Endothelial cell (in vitro differentiated cells): Measurements from ENCODE around the gene PTS. TPM values are rescaled to one million over a fixed set of nuclear protein-coding genes. Genes with fewer than 3 reads are reported as not detected.
"Not testable (repeated sequence)": the region's sequence is repeated elsewhere in the genome, so short reads cannot be mapped to it uniquely, and the experiment has no call there.

Experiments used
- DNase-seq: peaks from one replicate; pipeline ENCODE4 v3.0.0; 2021; ENCODE audit warnings: low spot score
- H3K27ac Mint-ChIP-seq: one replicate; pipeline ENCODE4 v1.8.0; 2021; ENCODE audit warnings: mixed read lengths, inconsistent platforms; ENCODE audit not compliant: unreplicated experiment
- H3K27me3 Mint-ChIP-seq: one replicate; pipeline ENCODE4 v1.8.0; 2021; ENCODE audit warnings: mild to moderate bottlenecking, moderate library complexity, mixed read lengths, inconsistent platforms; ENCODE audit not compliant: unreplicated experiment
- H3K36me3 Mint-ChIP-seq: one replicate; pipeline ENCODE4 v1.8.0; 2021; ENCODE audit warnings: mild to moderate bottlenecking, low read depth, mixed read lengths, inconsistent platforms; ENCODE audit not compliant: unreplicated experiment
- H3K4me1 Mint-ChIP-seq: one replicate; pipeline ENCODE4 v1.8.0; 2021; ENCODE audit warnings: mild to moderate bottlenecking, mixed read lengths, inconsistent platforms; ENCODE audit not compliant: unreplicated experiment
- H3K4me3 Mint-ChIP-seq: one replicate; pipeline ENCODE4 v1.8.0; 2021; ENCODE audit warnings: mild to moderate bottlenecking, mixed read lengths, inconsistent platforms; ENCODE audit not compliant: unreplicated experiment
- H3K9me3 Mint-ChIP-seq: one replicate; pipeline ENCODE4 v1.8.0; 2021; ENCODE audit warnings: mixed read lengths, inconsistent platforms; ENCODE audit not compliant: unreplicated experiment
- CTCF ChIP-seq: fragments of 200-600 bp; sonication (generic); IDR thresholded peaks from one replicate; pipeline ENCODE4 v1.5.0; 2021; ENCODE audit warnings: antibody characterized with exemption; ENCODE audit not compliant: unreplicated experiment
- total RNA-seq: library from RNA; stranded (reverse); fragmentation: NEBNext Ultra II Directional; extraction: Animal tissue kit (Norgen Biotek cat#: 25700); gene quantifications from one replicate; pipeline ENCODE4 v1.2.1, GENCODE V29; 2021; ENCODE audit not compliant: unreplicated experiment

Gene PTS
- total RNA-seq, 1 donor from 2014 or later: 40.1 TPM

GRCh38 chr11:112196519-112197087, 29.6 kb upstream of the PTS start:
- Mint-ChIP-seq H3K9me3 (no peaks in the 10 kb centered on the region), H3K36me3 (no peaks in the 10 kb centered on the region), H3K27me3 (peaks cover 4% of the 10 kb centered on the region), H3K4me1 (peaks cover 3% of the 10 kb centered on the region), H3K27ac (no peak overlapping the region), H3K4me3 (no peak overlapping the region)
- no peak for DNase-seq
- TF ChIP-seq CTCF: no peak

GRCh38 chr11:112199101-112199500, 27.1 kb upstream of the PTS start:
- H3K4me1 Mint-ChIP-seq, H3K4me3 Mint-ChIP-seq, H3K27me3 Mint-ChIP-seq, H3K9me3 Mint-ChIP-seq, H3K27ac Mint-ChIP-seq, H3K36me3 Mint-ChIP-seq, DNase-seq: not testable (repeated sequence)

- H3K27me3 Mint-ChIP-seq: peaks cover 4% of the 10 kb centered on the region
- no peaks in the 10 kb centered on the region for H3K9me3 Mint-ChIP-seq
- no peak for TF ChIP-seq CTCF
- no peak for DNase-seq
- peak overlapping the region; percentile 12 for H3K27ac Mint-ChIP-seq
- no peak overlapping the region for H3K4me3 Mint-ChIP-seq
- no peaks in the 10 kb centered on the region for H3K36me3 Mint-ChIP-seq
- H3K4me1 Mint-ChIP-seq: peaks cover 3% of the 10 kb centered on the region
Observed at GRCh38 chr11:112200252-112200651, 26.0 kb upstream of the PTS start.

- Mint-ChIP-seq H3K27ac (no peak overlapping the region), H3K4me1 (no peaks in the 10 kb centered on the region)
- no peak for DNase-seq
Observed at GRCh38 chr11:112206071-112206470, 20.2 kb upstream of the PTS start.

GRCh38 chr11:112210890-112211289, 15.3 kb upstream of the PTS start:
- no peaks in the 10 kb centered on the region for H3K9me3 Mint-ChIP-seq
- H3K4me3 Mint-ChIP-seq: no peak overlapping the region
- H3K27me3 Mint-ChIP-seq: no peaks in the 10 kb centered on the region
- H3K27ac Mint-ChIP-seq: no peak overlapping the region
- DNase-seq: no peak
- H3K4me1 Mint-ChIP-seq: no peaks in the 10 kb centered on the region
- no peak for TF ChIP-seq CTCF
- H3K36me3 Mint-ChIP-seq: no peaks in the 10 kb centered on the region

More at GRCh38 chr11:112206071-112206470, 20.2 kb upstream of the PTS start:
- H3K27me3 Mint-ChIP-seq: no peaks in the 10 kb centered on the region
- H3K36me3 Mint-ChIP-seq: no peaks in the 10 kb centered on the region
- H3K9me3 Mint-ChIP-seq: no peaks in the 10 kb centered on the region
- TF ChIP-seq CTCF: no peak
- no peak overlapping the region for H3K4me3 Mint-ChIP-seq
